ENCODE results near the gene SYNE2. TPM values are rescaled to one million over a fixed set of nuclear protein-coding genes. Genes with fewer than 3 reads are reported as not detected.
"Not testable (repeated sequence)": the region's sequence is repeated elsewhere in the genome, so short reads cannot be mapped to it uniquely, and the experiment has no call there.

SYNE2 gene
- total RNA-seq, 2 experiments from 2014 or later, result 77.7 to 82.4 TPM

DNA sequence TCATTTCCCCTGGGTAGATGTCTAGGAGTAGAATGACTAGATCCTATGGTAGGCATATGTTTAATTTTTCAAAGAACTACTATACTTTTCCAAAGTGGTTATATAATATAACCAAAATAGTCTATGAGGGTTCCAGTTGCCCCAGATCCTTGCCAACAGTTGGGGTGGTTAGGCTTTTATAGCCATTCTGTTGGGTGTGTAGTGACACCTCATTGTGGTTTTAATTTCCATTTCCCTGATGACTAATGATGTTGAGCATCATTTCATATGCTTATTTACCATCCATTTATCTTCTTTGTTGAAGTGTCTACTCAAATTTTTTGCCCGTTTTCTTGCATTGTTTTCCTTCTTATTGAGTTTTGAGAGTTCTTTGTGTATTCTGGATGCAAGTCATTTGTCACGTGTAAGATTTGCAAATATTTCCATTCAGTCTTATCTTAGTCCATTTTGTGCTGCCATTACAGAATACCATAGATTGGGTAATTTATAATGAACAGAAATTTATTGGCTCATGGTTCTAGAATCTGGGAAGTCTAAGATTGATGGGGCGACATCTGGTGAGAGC lies 4.7 kb downstream of the SYNE2 start:
- peaks cover 5% of the 10 kb centered on the region for H3K27me3 Mint-ChIP-seq
- H3K9me3 Mint-ChIP-seq, result peaks cover 2% of the 10 kb centered on the region
- H3K4me1 Mint-ChIP-seq, result peaks cover 57% of the 10 kb centered on the region
- H3K36me3 Mint-ChIP-seq (ENCODE audit: low read depth), result peaks cover 31% of the 10 kb centered on the region
- CTCF ChIA-PET, result interaction anchor here (0.6 to 1.2 kb wide), 2 partner anchors 135 to 439 kb away, joined by 3 to 4 read pairs; no protein-coding TSS in a partner anchor
- peak; percentile 37 for DNase-seq
- peak overlapping the region; percentile 48 for H3K27ac Mint-ChIP-seq
- no peak overlapping the region for H3K4me3 Mint-ChIP-seq
- POLR2A ChIA-PET, result interaction anchor here (1.7 to 7.4 kb wide), 3 partner anchors 9 to 83 kb away, joined by 6 to 178 read pairs (median 8); no protein-coding TSS in a partner anchor

DNA sequence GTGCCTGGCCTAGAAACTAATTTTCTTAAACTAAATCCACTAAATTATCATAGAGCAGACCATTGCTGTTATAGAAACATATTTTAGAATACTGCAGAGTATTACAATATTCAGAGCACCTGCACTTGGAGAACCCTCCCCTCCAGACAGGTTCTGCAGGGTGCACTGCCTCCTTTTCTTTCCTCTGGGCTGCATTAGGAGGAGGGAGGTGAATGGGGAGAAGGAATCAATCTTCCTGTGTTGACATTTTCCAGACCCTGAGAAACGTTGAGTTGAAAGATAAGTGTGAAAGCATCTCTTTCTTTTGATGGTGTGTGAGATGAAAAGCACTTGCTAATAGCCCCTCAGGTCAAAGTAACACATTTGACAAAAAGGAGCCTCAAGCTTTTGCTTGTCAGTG lies 7.3 kb downstream of the SYNE2 start:
- Mint-ChIP-seq H3K9me3 (peaks cover 2% of the 10 kb centered on the region), H3K36me3 (ENCODE audit: low read depth) (peaks cover 28% of the 10 kb centered on the region), H3K4me1 (peaks cover 60% of the 10 kb centered on the region), H3K27me3 (peaks cover 5% of the 10 kb centered on the region), H3K4me3 (no peak overlapping the region), H3K27ac (no peak overlapping the region)
- POLR2A ChIA-PET, result interaction anchor here (0.9 kb wide), 1 partner anchor 78 kb away, joined by 3 read pairs; no protein-coding TSS in a partner anchor
- CTCF ChIA-PET, result no interaction called here
- no peak for DNase-seq

DNA sequence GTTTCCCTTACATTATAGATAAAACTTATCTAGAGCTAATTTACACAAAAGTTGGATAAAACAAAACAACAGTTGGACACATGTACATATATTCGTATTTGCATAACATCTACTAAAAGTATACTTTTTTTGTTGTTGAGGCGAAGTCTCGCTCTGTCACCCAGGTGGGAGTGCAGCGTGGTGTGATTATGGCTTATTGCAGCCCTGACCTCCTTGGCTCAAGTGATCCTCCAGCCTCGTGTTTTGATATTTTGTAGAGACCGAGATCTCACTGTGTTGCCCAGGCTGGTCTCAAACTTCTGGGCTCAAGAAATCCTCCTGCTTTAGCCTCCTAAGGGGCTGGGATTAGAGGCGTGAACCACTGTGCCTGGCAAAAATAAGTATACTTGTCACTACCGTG lies 9.4 kb downstream of the SYNE2 start:
- Mint-ChIP-seq H3K36me3 (ENCODE audit: low read depth) (peaks cover 24% of the 10 kb centered on the region), H3K9me3 (peaks cover 2% of the 10 kb centered on the region), H3K27ac (no peak overlapping the region), H3K4me1 (peaks cover 54% of the 10 kb centered on the region), H3K4me3 (no peak overlapping the region), H3K27me3 (peaks cover 2% of the 10 kb centered on the region)
- POLR2A ChIA-PET, result interaction anchor here (11.7 kb wide), 1 partner anchor 7 kb away, joined by 178 read pairs; the partner anchor contains the start of gene SYNE2
- CTCF ChIA-PET, result no interaction called here
- DNase-seq, result no peak

DNA sequence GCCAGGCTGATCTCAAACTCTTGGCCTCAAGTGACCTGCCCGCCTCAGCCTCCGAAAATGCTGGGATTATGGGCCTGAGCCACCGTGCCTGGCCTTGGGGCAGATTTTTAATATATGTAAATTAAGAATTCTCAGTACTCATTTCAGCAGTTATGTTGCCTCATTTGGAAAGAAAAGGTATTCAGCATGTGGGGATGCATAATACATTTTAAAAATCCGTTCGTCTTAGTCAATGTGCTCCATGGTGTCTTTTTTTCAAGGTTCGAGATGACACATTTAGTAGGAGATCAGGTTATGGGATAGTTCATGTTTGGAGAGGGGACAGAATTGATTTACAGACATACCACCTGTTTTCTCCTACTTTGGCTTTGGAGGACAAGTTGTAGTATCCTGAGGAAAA lies 10.2 kb downstream of the SYNE2 start:
- no peak for DNase-seq
- Mint-ChIP-seq H3K9me3 (no peaks in the 10 kb centered on the region), H3K27me3 (no peaks in the 10 kb centered on the region), H3K36me3 (ENCODE audit: low read depth) (peaks cover 17% of the 10 kb centered on the region), H3K4me1 (peaks cover 49% of the 10 kb centered on the region), H3K27ac (peak overlapping the region; percentile 64), H3K4me3 (no peak overlapping the region)
- ChIA-PET POLR2A (interaction anchor here (1.1 to 11.7 kb wide), 4 partner anchors 8 to 642 kb away, joined by 3 to 178 read pairs (median 6); partner anchors contain the start of genes SYNE2 and ZBTB1), CTCF (interaction anchor here (0.6 to 2.0 kb wide), 4 partner anchors 9 to 140 kb away, joined by 3 to 21 read pairs (median 3); partner anchors contain the start of gene SYNE2)

DNA sequence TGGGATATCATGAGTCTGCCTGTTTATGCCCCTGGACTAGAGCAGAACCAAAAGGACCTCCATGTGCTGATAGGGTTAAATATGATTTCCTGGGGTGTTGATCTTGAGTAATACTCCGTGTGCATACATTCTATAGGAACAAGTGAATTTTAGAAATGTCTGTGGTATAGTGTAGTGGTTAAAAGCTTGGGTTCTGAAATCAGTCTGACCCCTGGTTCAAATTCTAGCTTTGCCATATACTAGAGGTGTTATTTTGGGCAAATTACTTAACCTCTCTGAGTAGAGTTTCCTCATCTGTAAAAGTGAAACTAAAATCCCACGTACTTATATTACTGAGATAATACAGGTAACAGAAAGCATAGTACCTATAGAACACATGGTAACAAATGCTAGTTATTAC lies 12.0 kb downstream of the SYNE2 start:
- ChIA-PET POLR2A (interaction anchor here (0.5 to 11.7 kb wide), 10 partner anchors 9 to 638 kb away, joined by 3 to 178 read pairs (median 4); partner anchors contain the start of genes MTHFD1 and SYNE2), CTCF (interaction anchor here (2.0 kb wide), 1 partner anchor 11 kb away, joined by 21 read pairs; the partner anchor contains the start of gene SYNE2)
- H3K27me3 Mint-ChIP-seq, DNase-seq, H3K9me3 Mint-ChIP-seq: not testable (repeated sequence)
- Mint-ChIP-seq H3K27ac (peak overlapping the region; percentile 98), H3K4me1 (peaks cover 60% of the 10 kb centered on the region), H3K36me3 (ENCODE audit: low read depth) (peaks cover 19% of the 10 kb centered on the region), H3K4me3 (peak overlapping the region; percentile 52)

DNA sequence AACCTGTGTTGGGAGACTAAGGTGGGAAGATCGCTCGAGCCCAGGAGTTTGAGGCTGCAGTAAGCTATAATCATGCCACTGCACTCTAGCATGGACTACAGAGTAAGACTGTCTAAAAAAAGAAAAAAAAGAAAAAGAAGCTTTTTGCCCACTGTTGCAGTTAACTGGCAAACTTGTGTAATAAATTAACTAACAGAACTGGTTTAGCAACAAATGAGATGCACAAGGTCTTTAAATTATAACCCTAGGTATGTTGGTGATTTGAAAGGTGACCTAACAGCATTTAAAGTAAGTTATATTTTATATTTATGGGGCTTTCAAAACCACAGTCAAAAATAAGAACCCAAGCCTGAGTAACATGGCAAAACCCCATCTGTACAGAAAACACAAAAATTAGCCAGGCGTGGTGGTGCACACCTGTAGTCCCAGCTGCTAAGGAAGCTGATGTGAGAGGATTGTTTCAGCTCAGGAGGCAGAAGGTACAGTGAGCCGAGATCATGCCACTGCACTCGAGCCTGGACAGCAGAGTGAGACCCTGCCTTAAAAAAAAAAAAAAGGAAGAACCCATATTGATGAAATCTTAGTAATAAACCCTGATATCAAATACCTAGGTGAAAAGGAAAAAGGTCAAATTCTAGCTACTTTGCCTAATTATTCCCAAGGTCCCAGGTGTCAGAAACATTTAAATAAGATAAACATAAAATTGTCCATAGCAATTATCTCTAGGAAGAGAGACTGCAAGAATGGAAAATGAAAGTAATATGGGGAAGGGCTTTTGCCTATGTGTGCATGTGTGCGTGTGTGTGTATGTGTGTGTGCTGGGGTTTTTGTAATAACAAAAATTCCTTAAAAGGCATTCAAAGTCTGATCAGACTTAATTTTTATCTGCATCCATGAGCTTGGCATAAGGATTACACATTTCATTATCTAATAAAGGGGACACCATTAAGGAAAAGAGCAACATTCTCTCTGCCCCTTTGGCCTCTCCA lies 15.4 kb downstream of the SYNE2 start:
- H3K36me3 Mint-ChIP-seq (ENCODE audit: low read depth), result peaks cover 18% of the 10 kb centered on the region
- no peaks in the 10 kb centered on the region for H3K27me3 Mint-ChIP-seq
- H3K4me1 Mint-ChIP-seq, result peaks cover 58% of the 10 kb centered on the region
- H3K27ac Mint-ChIP-seq, result peak overlapping the region; percentile 3
- ChIA-PET POLR2A (interaction anchor here (0.8 to 11.7 kb wide), 5 partner anchors 13 to 65 kb away, joined by 3 to 178 read pairs (median 4); partner anchors contain the start of gene SYNE2), CTCF (interaction anchor here (0.8 to 3.2 kb wide), 3 partner anchors 14 to 99 kb away, joined by 3 to 13 read pairs (median 3); no protein-coding TSS in a partner anchor)
- H3K9me3 Mint-ChIP-seq, result no peaks in the 10 kb centered on the region
- DNase-seq, result no peak
- H3K4me3 Mint-ChIP-seq, result peak overlapping the region; percentile 6

DNA sequence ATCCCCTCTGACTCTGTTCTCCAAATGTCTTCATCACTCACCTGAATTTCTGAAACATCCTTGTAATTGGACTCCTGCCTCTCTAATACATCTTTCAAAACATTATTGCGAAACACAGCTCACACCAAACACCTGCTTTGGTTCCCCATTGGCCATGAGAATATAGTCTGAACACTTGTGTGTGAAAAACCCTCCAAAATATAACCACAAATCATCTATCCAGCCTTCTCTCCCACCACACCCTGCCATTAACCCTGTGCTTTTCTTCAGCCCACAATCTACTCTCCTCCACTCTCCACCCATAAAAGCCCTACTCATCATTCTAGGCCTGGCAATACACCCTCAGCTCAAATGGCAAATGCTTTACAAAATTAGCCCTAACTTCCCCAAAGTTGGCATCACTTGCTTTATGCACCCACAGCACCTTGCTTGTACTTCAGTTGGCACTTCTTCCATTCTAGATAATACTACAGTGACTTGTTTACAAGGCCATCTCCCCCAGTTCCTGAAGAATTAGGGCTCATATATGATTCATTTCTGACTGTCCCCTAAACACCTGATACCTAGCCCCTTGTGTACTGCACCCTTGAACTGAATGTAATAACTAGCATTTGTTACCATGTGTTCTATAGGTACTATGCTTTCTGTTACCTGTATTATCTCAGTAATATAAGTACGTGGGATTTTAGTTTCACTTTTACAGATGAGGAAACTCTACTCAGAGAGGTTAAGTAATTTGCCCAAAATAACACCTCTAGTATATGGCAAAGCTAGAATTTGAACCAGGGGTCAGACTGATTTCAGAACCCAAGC lies 17.3 kb downstream of the SYNE2 start:
- ChIA-PET CTCF (interaction anchor here (0.6 to 3.2 kb wide), 4 partner anchors 16 to 588 kb away, joined by 3 to 13 read pairs (median 3); partner anchors contain the start of gene SYNE2), POLR2A (interaction anchor here (0.7 to 11.7 kb wide), 3 partner anchors 15 to 102 kb away, joined by 3 to 178 read pairs (median 6); partner anchors contain the start of gene SYNE2)
- peak overlapping the region; percentile 72 for H3K27ac Mint-ChIP-seq
- H3K4me3 Mint-ChIP-seq, result peak overlapping the region; percentile 57
- peaks cover 51% of the 10 kb centered on the region for H3K4me1 Mint-ChIP-seq
- not testable (repeated sequence) for H3K27me3 Mint-ChIP-seq, DNase-seq, H3K9me3 Mint-ChIP-seq
- H3K36me3 Mint-ChIP-seq (ENCODE audit: low read depth), result peaks cover 23% of the 10 kb centered on the region

DNA sequence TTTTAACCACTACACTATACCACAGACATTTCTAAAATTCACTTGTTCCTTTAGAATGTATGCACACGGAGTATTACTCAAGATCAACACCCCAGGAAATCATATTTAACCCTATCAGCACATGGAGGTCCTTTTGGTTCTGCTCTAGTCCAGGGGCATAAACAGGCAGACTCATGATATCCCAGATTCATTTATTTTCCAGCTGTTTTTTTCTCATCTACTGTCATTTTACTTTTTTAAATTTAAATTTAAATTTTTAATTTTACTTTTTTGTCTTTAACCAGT lies 17.9 kb downstream of the SYNE2 start:
- not testable (repeated sequence) for H3K9me3 Mint-ChIP-seq, DNase-seq, H3K4me3 Mint-ChIP-seq, H3K27me3 Mint-ChIP-seq, H3K27ac Mint-ChIP-seq
- CTCF ChIA-PET, result interaction anchor here (0.7 to 3.2 kb wide), 2 partner anchors 16 to 59 kb away, joined by 3 to 13 read pairs; no protein-coding TSS in a partner anchor
- Mint-ChIP-seq H3K36me3 (ENCODE audit: low read depth) (peaks cover 27% of the 10 kb centered on the region), H3K4me1 (peaks cover 50% of the 10 kb centered on the region)
- POLR2A ChIA-PET, result interaction anchor here (11.7 kb wide), 1 partner anchor 15 kb away, joined by 178 read pairs; the partner anchor contains the start of gene SYNE2

DNA sequence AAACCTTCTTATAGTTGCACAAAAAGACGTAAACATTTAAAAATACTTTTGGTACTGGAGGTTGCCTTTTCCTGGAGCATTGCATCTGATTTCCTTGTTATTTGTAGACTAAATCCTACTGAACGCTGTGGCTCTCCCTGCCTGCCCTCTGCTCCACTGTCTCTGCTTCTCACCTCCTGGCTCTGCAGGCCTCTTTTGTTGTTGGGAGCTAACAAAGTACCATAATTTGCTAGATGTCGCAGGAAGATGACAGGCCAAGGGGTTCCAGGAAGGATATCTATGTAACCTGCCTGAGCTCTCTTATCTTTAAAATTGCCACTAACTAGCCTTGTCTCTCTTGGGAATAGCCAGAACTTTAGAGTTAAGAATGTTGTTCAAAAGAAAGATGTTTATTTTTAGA lies 21.4 kb downstream of the SYNE2 start:
- H3K36me3 Mint-ChIP-seq (ENCODE audit: low read depth), result peaks cover 29% of the 10 kb centered on the region
- H3K4me3 Mint-ChIP-seq, result no peak overlapping the region
- no peaks in the 10 kb centered on the region for H3K27me3 Mint-ChIP-seq
- no peak overlapping the region for H3K27ac Mint-ChIP-seq
- H3K4me1 Mint-ChIP-seq, result peaks cover 35% of the 10 kb centered on the region
- ChIA-PET POLR2A (no interaction called here), CTCF (no interaction called here)
- no peak for DNase-seq
- H3K9me3 Mint-ChIP-seq, result no peaks in the 10 kb centered on the region

DNA sequence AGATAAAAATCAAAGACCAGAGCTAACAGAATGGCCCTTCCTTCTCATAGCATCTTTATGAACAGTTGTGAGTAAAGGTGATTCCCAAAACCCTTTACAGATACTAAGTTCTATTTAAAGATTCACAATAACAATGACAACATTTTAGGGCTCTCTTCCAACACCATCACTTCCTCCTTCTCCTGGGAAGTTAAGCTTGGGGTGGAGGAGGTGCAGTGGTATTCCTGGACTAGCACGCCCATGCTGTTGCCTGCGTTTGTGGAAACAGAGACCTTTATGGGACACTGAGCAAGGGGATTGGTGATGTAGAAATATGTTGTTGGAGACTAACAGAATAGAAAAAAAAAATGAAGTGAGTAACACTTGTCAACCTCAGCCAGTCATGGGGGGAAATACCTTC lies 22.5 kb downstream of the SYNE2 start:
- peaks cover 27% of the 10 kb centered on the region for H3K4me1 Mint-ChIP-seq
- CTCF ChIA-PET, result interaction anchor here (0.5 kb wide), 1 partner anchor 13 kb away, joined by 3 read pairs; no protein-coding TSS in a partner anchor
- no peaks in the 10 kb centered on the region for H3K27me3 Mint-ChIP-seq

DNA sequence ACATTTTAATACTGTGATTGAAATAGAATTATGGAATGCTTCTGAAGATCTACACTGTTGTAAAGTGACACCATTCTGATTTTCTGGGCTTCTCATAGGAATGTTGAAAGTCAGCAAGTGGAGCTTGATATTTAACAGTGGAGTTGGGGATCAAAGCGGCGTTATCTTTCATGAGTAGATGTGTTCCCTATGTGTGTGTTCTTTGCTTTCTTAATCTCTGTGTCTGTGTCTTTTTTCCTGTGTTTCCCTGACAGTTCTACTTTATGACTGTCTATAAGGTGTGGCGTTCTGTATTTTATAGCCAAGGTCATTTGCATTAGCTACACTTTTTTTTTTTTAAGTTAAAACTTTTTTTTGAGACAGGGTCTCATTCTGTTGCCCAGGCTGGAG lies 24.7 kb downstream of the SYNE2 start:
- CTCF ChIA-PET, result no interaction called here
- Mint-ChIP-seq H3K9me3 (no peaks in the 10 kb centered on the region), H3K4me3 (no peak overlapping the region), H3K27me3 (no peaks in the 10 kb centered on the region), H3K4me1 (peaks cover 22% of the 10 kb centered on the region), H3K27ac (no peak overlapping the region), H3K36me3 (ENCODE audit: low read depth) (peaks cover 27% of the 10 kb centered on the region)
- POLR2A ChIA-PET, result no interaction called here
- DNase-seq, result no peak

More for the DNA sequence above, 22.5 kb downstream of the SYNE2 start:
- DNase-seq, result no peak
- no peak overlapping the region for H3K27ac Mint-ChIP-seq
- H3K9me3 Mint-ChIP-seq, result no peaks in the 10 kb centered on the region
- no peak overlapping the region for H3K4me3 Mint-ChIP-seq
- peaks cover 26% of the 10 kb centered on the region for H3K36me3 Mint-ChIP-seq (ENCODE audit: low read depth)
- POLR2A ChIA-PET, result no interaction called here

DNA sequence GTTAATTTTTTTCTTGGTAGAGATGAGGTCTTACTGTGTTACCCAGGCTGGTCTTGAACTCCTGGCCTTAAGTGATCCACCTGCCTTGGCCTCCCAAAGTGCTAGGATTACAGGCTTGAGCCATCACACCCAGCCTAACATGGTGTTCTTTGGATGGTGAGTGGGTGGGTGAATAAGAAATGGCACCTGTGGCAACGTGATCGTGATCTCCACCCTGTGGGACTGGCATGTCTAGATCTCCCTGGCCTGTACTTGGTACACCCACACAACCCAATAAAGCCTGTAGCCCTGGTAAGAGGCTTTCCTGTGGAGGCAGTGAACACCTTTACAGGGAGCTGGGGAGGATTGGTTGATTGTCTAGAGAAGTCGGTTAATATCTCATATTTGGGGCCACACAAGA lies 25.2 kb downstream of the SYNE2 start:
- no peak overlapping the region for H3K27ac Mint-ChIP-seq
- H3K36me3 Mint-ChIP-seq (ENCODE audit: low read depth), result peaks cover 27% of the 10 kb centered on the region
- no peak for DNase-seq
- ChIA-PET CTCF (no interaction called here), POLR2A (no interaction called here)
- no peak overlapping the region for H3K4me3 Mint-ChIP-seq
- no peaks in the 10 kb centered on the region for H3K9me3 Mint-ChIP-seq
- no peaks in the 10 kb centered on the region for H3K27me3 Mint-ChIP-seq
- peaks cover 18% of the 10 kb centered on the region for H3K4me1 Mint-ChIP-seq

Measured in activated CD4-positive, alpha-beta memory T cell treated with anti-CD3 and anti-CD28 coated beads, Interleukin-2, amount 10 ng/mL, durations not matched to agents 7 days and 5 days (primary cell).